Measurements from ENCODE around the gene DHRS3. TPM values are rescaled to one million over a fixed set of nuclear protein-coding genes. Genes with fewer than 3 reads are reported as not detected.

DHRS3 gene
- total RNA-seq, 1 donor, result 161 TPM

- Histone ChIP-seq H3K36me3 (ENCODE audit: insufficient read depth, low read length) (no peaks in the 10 kb centered on the region), H4K20me1 (ENCODE audit: insufficient read depth, low read length) (no peaks in the 10 kb centered on the region), H2AFZ (ENCODE audit: low read length) (no peak overlapping the region), H3K27ac (ENCODE audit: low read depth, low read length) (no peak overlapping the region), H3K27me3 (ENCODE audit: insufficient read depth, low read length) (no peaks in the 10 kb centered on the region), H3K4me2 (ENCODE audit: insufficient read depth, low read length) (no peak overlapping the region), H3K79me2 (ENCODE audit: insufficient read depth, low read length) (no peaks in the 10 kb centered on the region), H3K4me3 (ENCODE audit: insufficient read depth, low read length) (no peak overlapping the region), H3K9me3 (ENCODE audit: low read depth, low read length) (no peaks in the 10 kb centered on the region), H3K4me1 (ENCODE audit: insufficient read depth, low read length) (peaks cover 16% of the 10 kb centered on the region)
- no peak for TF ChIP-seq CTCF (IDR thresholded peaks at IDR 0.05; ENCODE audit: extremely low read depth, low read depth, low read length)
- peak; percentile 70 for DNase-seq (ENCODE audit: insufficient read length, low spot score, missing footprints)
Measured at GRCh38 chr1:12548279-12548972, 69.6 kb downstream of the DHRS3 start.

GRCh38 chr1:12547586-12548225 is 70.3 kb downstream of the DHRS3 start:
- Histone ChIP-seq H3K9me3 (ENCODE audit: low read depth, low read length) (no peaks in the 10 kb centered on the region), H3K4me3 (ENCODE audit: insufficient read depth, low read length) (no peak overlapping the region), H4K20me1 (ENCODE audit: insufficient read depth, low read length) (no peaks in the 10 kb centered on the region), H2AFZ (ENCODE audit: low read length) (no peak overlapping the region), H3K27ac (ENCODE audit: low read depth, low read length) (no peak overlapping the region), H3K36me3 (ENCODE audit: insufficient read depth, low read length) (no peaks in the 10 kb centered on the region), H3K4me2 (ENCODE audit: insufficient read depth, low read length) (no peak overlapping the region), H3K27me3 (ENCODE audit: insufficient read depth, low read length) (no peaks in the 10 kb centered on the region), H3K79me2 (ENCODE audit: insufficient read depth, low read length) (no peaks in the 10 kb centered on the region), H3K4me1 (ENCODE audit: insufficient read depth, low read length) (peaks cover 16% of the 10 kb centered on the region)
- TF ChIP-seq CTCF (IDR thresholded peaks at IDR 0.05; ENCODE audit: extremely low read depth, low read depth, low read length), result no peak
- peak; percentile 52 for DNase-seq (ENCODE audit: insufficient read length, low spot score, missing footprints)

GRCh38 chr1:12546771-12547585 is 71.0 kb downstream of the DHRS3 start:
- Histone ChIP-seq H2AFZ (ENCODE audit: low read length) (no peak overlapping the region), H3K4me1 (ENCODE audit: insufficient read depth, low read length) (peaks cover 20% of the 10 kb centered on the region), H3K79me2 (ENCODE audit: insufficient read depth, low read length) (no peaks in the 10 kb centered on the region), H3K9me3 (ENCODE audit: low read depth, low read length) (no peaks in the 10 kb centered on the region), H4K20me1 (ENCODE audit: insufficient read depth, low read length) (no peaks in the 10 kb centered on the region), H3K4me3 (ENCODE audit: insufficient read depth, low read length) (no peak overlapping the region), H3K27me3 (ENCODE audit: insufficient read depth, low read length) (no peaks in the 10 kb centered on the region), H3K36me3 (ENCODE audit: insufficient read depth, low read length) (no peaks in the 10 kb centered on the region), H3K4me2 (ENCODE audit: insufficient read depth, low read length) (no peak overlapping the region), H3K27ac (ENCODE audit: low read depth, low read length) (no peak overlapping the region)
- no peak for TF ChIP-seq CTCF (IDR thresholded peaks at IDR 0.05; ENCODE audit: extremely low read depth, low read depth, low read length)
- DNase-seq (ENCODE audit: insufficient read length, low spot score, missing footprints), result peak; percentile 91

GRCh38 chr1:12544992-12545391 is 73.0 kb downstream of the DHRS3 start:
- H4K20me1 ChIP-seq (ENCODE audit: insufficient read depth, low read length), result no peaks in the 10 kb centered on the region
- no peaks in the 10 kb centered on the region for H3K36me3 ChIP-seq (ENCODE audit: insufficient read depth, low read length)
- DNase-seq (ENCODE audit: insufficient read length, low spot score, missing footprints), result peak; percentile 80
- H2AFZ ChIP-seq (ENCODE audit: low read length), result no peak overlapping the region
- no peak overlapping the region for H3K4me3 ChIP-seq (ENCODE audit: insufficient read depth, low read length)
- no peaks in the 10 kb centered on the region for H3K27me3 ChIP-seq (ENCODE audit: insufficient read depth, low read length)
- no peak overlapping the region for H3K4me2 ChIP-seq (ENCODE audit: insufficient read depth, low read length)
- TF ChIP-seq CTCF (IDR thresholded peaks at IDR 0.05; ENCODE audit: extremely low read depth, low read depth, low read length), result no peak
- no peaks in the 10 kb centered on the region for H3K9me3 ChIP-seq (ENCODE audit: low read depth, low read length)
- no peaks in the 10 kb centered on the region for H3K79me2 ChIP-seq (ENCODE audit: insufficient read depth, low read length)
- peaks cover 32% of the 10 kb centered on the region for H3K4me1 ChIP-seq (ENCODE audit: insufficient read depth, low read length)
- no peak overlapping the region for H3K27ac ChIP-seq (ENCODE audit: low read depth, low read length)

All from osteoblast (primary cell).